Upper lobe of left lung (tissue), 6 donors: ENCODE data around the gene CEP128. TPM values are rescaled to one million over a fixed set of nuclear protein-coding genes. Genes with fewer than 3 reads are reported as not detected.

Experiments used
- ATAC-seq, 2 donors: fragments of 200-7000 bp; cut with Tn5 transposase; one replicate each; pipeline ENCODE4 v1.9.1; 2022; ENCODE audit warnings: mild to moderate bottlenecking in 2 of 2, moderate library complexity in 2 of 2; ENCODE audit not compliant: low FRiP score in 2 of 2
- DNase-seq, 2 donors: peaks; one replicate each; pipeline ENCODE4 v3.0.0-alpha.2; 2019 to 2020
- H3K27ac ChIP-seq, 4 donors: fragments of 200-600 bp; sonication (generic); one replicate each; pipeline ENCODE4 v1.5.1; 2016 to 2019
- H3K27me3 ChIP-seq, 4 donors: fragments of 200-600 bp; sonication (generic); one replicate each; pipeline ENCODE4 v1.5.1; 2017 to 2019
- H3K36me3 ChIP-seq, 4 donors: fragments of 200-600 bp; sonication (generic); one replicate each; pipeline ENCODE4 v1.5.1; 2016 to 2019
- H3K4me1 ChIP-seq, 4 donors: fragments of 200-600 bp; sonication (generic); one replicate each; pipeline ENCODE4 v1.5.1; 2018 to 2019
- H3K4me3 ChIP-seq, 4 donors: fragments of 200-600 bp; sonication (generic); one replicate each; pipeline ENCODE4 v1.5.1; 2017 to 2019; ENCODE audit warnings: mild to moderate bottlenecking in 2 of 4, moderate library complexity in 1 of 4
- H3K9me3 ChIP-seq, 4 donors: fragments of 200-600 bp; sonication (generic); one replicate each; pipeline ENCODE4 v1.5.1; 2018 to 2019
- EP300 ChIP-seq, 4 donors: sonication (generic); formaldehyde crosslinking; IDR thresholded peaks; one replicate each; pipeline ENCODE4 v1.5.1; 2017; ENCODE audit warnings: antibody characterized with exemption in 4 of 4, control low read depth in 2 of 4
- POLR2A ChIP-seq, 4 donors: fragments of 450-650 bp; IDR thresholded peaks; one replicate each; pipeline ENCODE4 v1.5.1; 2016 to 2017; ENCODE audit warnings: antibody characterized with exemption in 4 of 4, mild to moderate bottlenecking in 2 of 4
- POLR2AphosphoS5 ChIP-seq, 2 donors: sonication (generic); formaldehyde crosslinking; IDR thresholded peaks; one replicate each; pipeline ENCODE4 v1.5.1; 2017; ENCODE audit warnings: antibody characterized with exemption in 2 of 2
- WGBS, 2 donors: methylation state at CpG; one replicate each; pipeline ENCODE4 v1.1.5; 2017 to 2018; 5-methylcytosine and 5-hydroxymethylcytosine counted together
- total RNA-seq, 6 donors: library from RNA; depleted of rRNA in 4 of 6; stranded (reverse); fragments of >200 nt in 4 of 6; gene quantifications; one replicate each; pipeline versions ENCODE4 v1.1.0 to v1.2.1, GENCODE V29; 2016 to 2021
- TF ChIP-seq, protein P1 (sequence below), 6 experiments: fragments of 450-650 bp in 4 of 6; fragments of 200-600 bp in 2 of 6; sonication (generic) in 2 of 6; IDR thresholded peaks; one replicate each; pipeline ENCODE4 v1.5.1; 2016 to 2019; ENCODE audit warnings: antibody characterized with exemption in 6 of 6
- donor health status: DM: no; HTN: no; CAD: no; lungs with moderate emphysema.
- donor health status: DM: no; HTN: yes; CAD: no; lungs with severe emphysema.

Gene CEP128
- total RNA-seq, 6 donors from 2014 or later, result 5.7 to 31.7 (median 7.5) TPM

DNA sequence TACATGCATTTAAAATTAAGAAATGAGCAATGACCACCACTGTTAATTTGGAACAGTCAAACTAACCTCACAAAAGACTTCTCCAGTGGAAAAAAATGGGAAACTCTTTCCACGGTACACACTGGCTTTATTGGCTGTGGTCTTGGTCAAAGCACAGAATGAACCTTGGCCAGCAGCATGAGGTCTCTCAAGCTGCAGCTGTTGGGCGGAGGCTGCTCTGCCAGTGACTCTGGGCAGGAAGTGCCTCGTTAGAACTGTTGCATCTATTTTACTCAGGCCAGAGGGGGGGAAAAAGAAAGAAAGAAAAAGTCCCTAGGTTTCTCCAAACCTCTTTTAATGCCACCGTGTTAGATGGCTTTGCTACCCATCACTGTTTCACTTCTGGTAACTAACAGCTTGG, 450.4 kb downstream of the CEP128 start:
- whole genome bisulfite sequencing, 2 donors, result 33 to 37% methylated on average over 4 of the region's 4 CpGs
- Histone ChIP-seq H3K4me3 (no peak overlapping the region), H3K27me3 (no peaks in the 10 kb centered on the region), H3K9me3 (no peaks in the 10 kb centered on the region), H3K27ac (no peak overlapping the region), H3K4me1 (no peaks in the 10 kb centered on the region), H3K36me3 (no peaks in the 10 kb centered on the region)
- DNase-seq, result no peak
- ATAC-seq, result peak in 1 of 2 donors; percentile 89
- TF ChIP-seq, protein P1, sequence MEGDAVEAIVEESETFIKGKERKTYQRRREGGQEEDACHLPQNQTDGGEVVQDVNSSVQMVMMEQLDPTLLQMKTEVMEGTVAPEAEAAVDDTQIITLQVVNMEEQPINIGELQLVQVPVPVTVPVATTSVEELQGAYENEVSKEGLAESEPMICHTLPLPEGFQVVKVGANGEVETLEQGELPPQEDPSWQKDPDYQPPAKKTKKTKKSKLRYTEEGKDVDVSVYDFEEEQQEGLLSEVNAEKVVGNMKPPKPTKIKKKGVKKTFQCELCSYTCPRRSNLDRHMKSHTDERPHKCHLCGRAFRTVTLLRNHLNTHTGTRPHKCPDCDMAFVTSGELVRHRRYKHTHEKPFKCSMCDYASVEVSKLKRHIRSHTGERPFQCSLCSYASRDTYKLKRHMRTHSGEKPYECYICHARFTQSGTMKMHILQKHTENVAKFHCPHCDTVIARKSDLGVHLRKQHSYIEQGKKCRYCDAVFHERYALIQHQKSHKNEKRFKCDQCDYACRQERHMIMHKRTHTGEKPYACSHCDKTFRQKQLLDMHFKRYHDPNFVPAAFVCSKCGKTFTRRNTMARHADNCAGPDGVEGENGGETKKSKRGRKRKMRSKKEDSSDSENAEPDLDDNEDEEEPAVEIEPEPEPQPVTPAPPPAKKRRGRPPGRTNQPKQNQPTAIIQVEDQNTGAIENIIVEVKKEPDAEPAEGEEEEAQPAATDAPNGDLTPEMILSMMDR (IDR thresholded peaks at IDR 0.05), result no peak
- TF ChIP-seq EP300 (IDR thresholded peaks at IDR 0.05), result no peak
- no peak for TF ChIP-seq POLR2AphosphoS5 (IDR thresholded peaks at IDR 0.05)
- TF ChIP-seq POLR2A (IDR thresholded peaks at IDR 0.05), result no peak

DNA sequence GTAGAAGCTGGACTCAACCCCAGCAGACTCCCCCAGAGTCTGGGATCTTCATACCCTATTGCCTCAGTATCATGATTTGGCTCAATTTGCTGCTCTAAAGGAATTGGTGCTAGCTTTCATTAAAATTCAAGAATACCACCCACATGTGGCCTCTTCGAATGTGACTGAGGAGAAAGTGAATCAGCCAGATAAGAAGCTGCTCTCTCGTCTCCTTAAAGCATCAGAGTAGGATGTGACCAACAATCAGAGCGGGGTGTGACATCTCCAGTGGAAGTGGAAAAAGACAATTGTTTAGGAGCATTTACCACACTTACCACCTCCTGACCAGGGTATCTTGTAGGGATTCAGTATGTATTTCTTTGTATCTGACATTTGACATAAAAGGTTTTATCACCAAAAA, 452.0 kb downstream of the CEP128 start:
- no peak overlapping the region for H3K27ac ChIP-seq
- H3K4me1 ChIP-seq, result no peaks in the 10 kb centered on the region
- no peaks in the 10 kb centered on the region for H3K9me3 ChIP-seq
- TF ChIP-seq EP300 (IDR thresholded peaks at IDR 0.05), result no peak
- TF ChIP-seq, protein P1 (IDR thresholded peaks at IDR 0.05), result no peak
- TF ChIP-seq POLR2AphosphoS5 (IDR thresholded peaks at IDR 0.05), result no peak
- TF ChIP-seq POLR2A (IDR thresholded peaks at IDR 0.05), result no peak
- H3K36me3 ChIP-seq, result no peaks in the 10 kb centered on the region
- H3K4me3 ChIP-seq, result no peak overlapping the region
- DNase-seq (no peak), ATAC-seq (no peak)
- 90 to 92% methylated on average over 3 of the region's 3 CpGs for WGBS, 2 donors
- no peaks in the 10 kb centered on the region for H3K27me3 ChIP-seq

DNA sequence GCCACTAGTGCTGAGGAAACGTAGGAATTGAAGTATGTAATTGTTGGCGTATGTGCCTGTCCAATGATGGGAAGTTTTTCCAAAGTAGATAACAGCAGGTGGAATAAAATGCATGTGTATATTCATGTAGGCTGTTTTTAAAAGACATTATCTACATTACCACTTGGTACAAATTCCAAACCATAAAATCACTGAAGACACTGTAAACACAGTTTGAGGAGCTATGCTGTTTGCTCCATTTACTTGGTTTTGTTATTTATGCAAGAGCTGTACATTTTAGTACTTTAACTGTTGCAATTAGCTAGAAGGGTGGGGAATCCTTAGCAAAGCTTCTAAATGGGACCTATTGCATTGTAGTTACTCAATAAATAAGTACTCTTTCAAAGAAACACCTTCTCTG, 455.8 kb downstream of the CEP128 start:
- WGBS, 2 donors, result 94 to 97% methylated on average over 2 of the region's 2 CpGs
- ATAC-seq, result no peak

DNA sequence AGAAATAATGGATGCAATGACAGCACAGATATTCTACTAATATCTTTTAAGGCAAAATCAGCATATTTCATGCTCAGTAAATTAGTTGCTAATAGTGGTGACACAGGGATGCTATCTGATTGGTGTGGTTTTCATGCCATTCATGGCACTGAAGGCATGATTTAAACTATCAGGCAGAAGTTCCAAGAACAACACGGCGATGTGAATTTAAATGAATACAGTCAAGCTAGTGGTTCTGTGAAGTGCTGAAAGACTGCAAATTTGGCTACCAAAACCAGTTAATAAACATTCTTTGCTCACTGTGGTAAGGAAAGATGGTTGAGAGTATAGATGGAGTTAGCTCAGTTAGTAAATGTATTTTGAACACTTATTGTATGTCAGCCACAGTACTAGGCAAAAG, 458.2 kb downstream of the CEP128 start:
- Histone ChIP-seq H3K27me3 (no peaks in the 10 kb centered on the region), H3K4me3 (no peak overlapping the region), H3K27ac (no peak overlapping the region), H3K36me3 (no peaks in the 10 kb centered on the region), H3K9me3 (no peaks in the 10 kb centered on the region), H3K4me1 (no peaks in the 10 kb centered on the region)
- WGBS, 2 donors, result 94 to 100% methylated on average over 2 of the region's 2 CpGs
- ATAC-seq (no peak), DNase-seq (no peak)
- TF ChIP-seq EP300 (IDR thresholded peaks at IDR 0.05), result no peak
- TF ChIP-seq, protein P1 (IDR thresholded peaks at IDR 0.05), result no peak
- TF ChIP-seq POLR2A (IDR thresholded peaks at IDR 0.05), result no peak
- no peak for TF ChIP-seq POLR2AphosphoS5 (IDR thresholded peaks at IDR 0.05)

More for the DNA sequence above, 455.8 kb downstream of the CEP128 start:
- no peak overlapping the region for H3K4me3 ChIP-seq
- H3K27ac ChIP-seq, result no peak overlapping the region
- no peaks in the 10 kb centered on the region for H3K27me3 ChIP-seq
- H3K4me1 ChIP-seq, result no peaks in the 10 kb centered on the region
- no peaks in the 10 kb centered on the region for H3K36me3 ChIP-seq
- TF ChIP-seq EP300 (IDR thresholded peaks at IDR 0.05) (no peak), POLR2A (IDR thresholded peaks at IDR 0.05) (no peak), POLR2AphosphoS5 (IDR thresholded peaks at IDR 0.05) (no peak)
- TF ChIP-seq, protein P1 (IDR thresholded peaks at IDR 0.05), result no peak
- no peaks in the 10 kb centered on the region for H3K9me3 ChIP-seq
- no peak for DNase-seq

DNA sequence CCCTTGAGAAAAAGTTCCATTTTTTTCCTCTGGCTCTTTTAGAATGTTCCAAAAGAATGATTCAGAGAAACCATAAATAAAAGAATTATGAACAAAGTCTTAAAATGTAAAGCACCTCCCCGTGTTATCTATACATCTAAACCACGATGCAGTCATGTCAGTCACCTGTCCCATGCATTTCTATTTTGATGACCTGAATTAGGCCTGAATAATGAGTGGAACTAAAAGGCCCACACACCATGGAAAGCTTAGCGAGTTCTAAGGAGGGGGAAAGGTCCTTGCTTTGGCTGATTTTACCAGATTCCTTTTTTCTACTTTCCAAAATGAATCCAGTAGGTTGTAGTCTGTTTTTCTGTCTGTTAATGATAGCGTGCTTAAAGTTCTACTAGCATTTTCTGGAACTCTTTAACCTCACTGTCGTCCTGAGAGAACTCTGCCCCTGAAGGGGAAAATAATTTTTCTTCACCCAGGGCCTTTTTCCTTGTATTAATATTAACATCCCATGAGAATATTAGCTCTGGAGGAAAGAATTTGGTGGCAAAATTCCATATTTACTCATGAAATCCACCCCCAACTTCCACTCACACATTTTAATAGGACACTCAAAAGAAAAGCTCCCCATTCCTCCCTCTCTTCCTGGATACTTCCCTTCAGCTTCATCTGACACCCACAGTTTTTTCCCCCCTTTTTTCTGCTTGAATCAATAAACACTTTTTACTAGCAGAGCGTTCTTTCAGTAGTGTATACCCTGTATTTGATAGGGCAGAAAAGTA, 464.0 kb downstream of the CEP128 start:
- Histone ChIP-seq H3K4me3 (no peak overlapping the region), H3K27me3 (no peaks in the 10 kb centered on the region), H3K4me1 (no peaks in the 10 kb centered on the region), H3K9me3 (peaks cover 0 to 9% (median 0%) of the 10 kb centered on the region in 4 donors), H3K36me3 (no peaks in the 10 kb centered on the region), H3K27ac (no peak overlapping the region)
- TF ChIP-seq, protein P1 (IDR thresholded peaks at IDR 0.05), result no peak
- TF ChIP-seq EP300 (IDR thresholded peaks at IDR 0.05) (no peak), POLR2AphosphoS5 (IDR thresholded peaks at IDR 0.05) (no peak), POLR2A (IDR thresholded peaks at IDR 0.05) (no peak)
- ATAC-seq, result no peak
- no peak for DNase-seq
- WGBS, 2 donors, result 73% methylated on average over 6 of the region's 6 CpGs
